Esophagus squamous epithelium (tissue), 4 donors: ENCODE data around the gene POGK.

Source experiments
- CTCF ChIP-seq, 6 experiments: fragments of 450-650 bp in 4 of 6; fragments of 200-600 bp in 2 of 6; sonication (generic) in 2 of 6; IDR thresholded peaks; one replicate each; pipeline ENCODE4 v1.5.1; 2016 to 2019; ENCODE audit warnings: antibody characterized with exemption in 6 of 6, mild to moderate bottlenecking in 4 of 6, moderate library complexity in 4 of 6
- POLR2A ChIP-seq, 4 donors: fragments of 450-650 bp; IDR thresholded peaks; one replicate each; pipeline ENCODE4 v1.6.1; 2017; ENCODE audit warnings: antibody characterized with exemption in 4 of 4, mild to moderate bottlenecking in 4 of 4, moderate library complexity in 3 of 4

DNA sequence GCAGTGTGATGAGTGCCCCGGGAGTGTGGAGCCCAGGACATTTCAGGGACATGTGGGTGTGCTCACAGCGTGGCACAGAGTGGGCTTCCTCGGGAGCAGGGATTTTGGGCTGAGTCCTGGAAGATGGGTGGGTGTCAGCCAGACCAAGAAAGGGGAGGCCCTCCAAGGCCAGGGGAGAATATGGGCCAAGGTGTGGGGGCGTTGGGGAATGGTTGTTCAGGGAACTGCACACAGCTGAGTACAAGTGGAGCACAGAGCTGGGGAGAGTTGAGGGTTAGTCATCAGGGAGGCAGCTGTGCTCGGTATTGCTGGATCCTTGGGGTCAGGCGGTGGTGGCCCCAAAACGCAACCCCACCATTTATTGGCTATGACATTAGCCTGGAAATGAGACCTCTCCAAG is 5.5 kb downstream of the POGK start:
- no peak for TF ChIP-seq CTCF (IDR thresholded peaks at IDR 0.05)
- TF ChIP-seq POLR2A (IDR thresholded peaks at IDR 0.05): no peak
